ENCODE results near the gene RANBP3. TPM values are rescaled to one million over a fixed set of nuclear protein-coding genes. Genes with fewer than 3 reads are reported as not detected.

RANBP3 gene
- total RNA-seq, 1 donor from 2014 or later: 105 TPM

DNA sequence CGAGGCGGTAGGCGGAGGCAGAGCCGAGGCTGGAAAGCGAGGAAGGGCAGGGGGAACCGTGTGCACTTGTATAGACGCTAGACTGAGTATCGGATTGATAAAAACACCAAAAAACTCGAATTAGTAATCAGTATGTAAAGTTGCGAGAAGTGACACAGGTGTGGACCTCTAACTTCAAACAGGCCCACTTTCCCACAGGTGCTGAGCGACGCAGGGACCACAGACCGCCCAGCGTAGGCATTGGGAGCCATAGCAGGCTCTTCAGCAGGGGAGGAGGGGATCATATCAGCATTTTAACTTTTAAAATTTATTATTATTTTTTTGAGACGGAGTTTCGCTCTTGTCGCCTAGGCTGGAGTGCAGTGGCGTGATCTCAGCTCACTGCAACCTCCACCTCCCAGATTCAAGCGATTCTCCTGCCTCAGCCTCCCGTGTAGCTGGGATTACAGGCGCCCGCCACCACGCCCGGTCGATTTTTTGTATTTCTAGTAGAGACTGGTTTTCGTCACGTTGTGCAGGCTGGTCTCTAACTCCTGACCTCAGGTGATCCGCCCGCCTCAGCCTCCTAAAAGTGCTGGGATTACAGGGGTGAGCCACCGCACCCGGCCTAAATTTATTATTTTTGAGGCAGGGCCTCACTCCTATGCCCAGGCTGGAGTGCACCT lies 72.7 kb downstream of the RANBP3 start:
- H3K27ac Mint-ChIP-seq: peak overlapping the region; percentile 72
- H3K27me3 Mint-ChIP-seq: no peaks in the 10 kb centered on the region
- peaks cover 14% of the 10 kb centered on the region for H3K36me3 Mint-ChIP-seq (ENCODE audit: low read depth)
- H3K4me3 Mint-ChIP-seq: peak overlapping the region; percentile 91
- no peak for DNase-seq
- no peaks in the 10 kb centered on the region for H3K9me3 Mint-ChIP-seq
- intact Hi-C loops (cut with micrococcal nuclease): loop anchor here (2.0 to 10.0 kb wide), 2 partner anchors 180 to 282 kb away; partner anchors contain the start of genes CATSPERD, LONP1, SAFB and SAFB2
- peaks cover 26% of the 10 kb centered on the region for H3K4me1 Mint-ChIP-seq

DNA sequence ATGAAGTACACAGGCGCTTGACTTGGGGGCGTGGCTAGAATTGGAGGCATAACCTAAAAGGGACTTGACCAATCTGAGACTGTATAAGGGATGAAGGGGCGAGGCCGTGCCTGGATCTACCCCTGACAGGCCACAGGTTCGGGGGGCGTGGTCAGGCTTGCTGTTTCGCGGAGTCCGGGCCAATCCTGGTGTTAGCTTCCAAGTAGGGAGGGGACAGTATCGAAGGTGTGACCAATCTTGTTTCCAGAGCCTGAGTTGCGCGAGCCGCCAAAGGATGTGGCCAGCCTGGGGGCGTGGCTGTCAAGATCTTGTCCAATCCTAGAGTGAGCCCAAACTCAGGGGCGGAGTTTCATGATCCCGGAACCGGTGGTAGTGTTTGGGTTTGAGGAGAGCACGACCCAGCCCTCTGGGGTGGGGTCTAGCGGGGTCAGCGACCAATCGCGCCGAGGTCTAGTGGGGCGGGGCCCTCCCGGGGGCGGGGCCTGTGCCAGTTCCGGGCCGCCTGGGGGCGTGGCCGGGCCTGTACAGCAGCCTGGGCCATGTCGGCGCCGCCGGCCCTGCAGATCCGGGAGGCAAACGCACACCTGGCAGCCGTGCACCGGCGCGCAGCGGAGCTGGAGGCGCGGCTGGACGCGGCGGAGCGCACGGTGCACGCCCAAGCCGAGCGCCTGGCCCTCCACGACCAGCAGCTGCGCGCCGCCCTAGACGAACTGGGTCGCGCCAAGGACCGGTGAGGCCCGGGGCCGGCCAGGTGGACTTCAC lies 73.4 kb downstream of the RANBP3 start, which contains the start of gene VMAC:
VMAC (plus strand) TSS at position 521 of the 762 bp plus-strand sequence; CDS start at position 540, 19 bp downstream.
- Mint-ChIP-seq H3K4me1 (peaks cover 29% of the 10 kb centered on the region), H3K27me3 (no peaks in the 10 kb centered on the region), H3K27ac (peak within 1 kb of the TSS; percentile 99), H3K36me3 (ENCODE audit: low read depth) (peaks cover 17% of the 10 kb centered on the region), H3K9me3 (no peaks in the 10 kb centered on the region), H3K4me3 (peak within 1 kb of the TSS; percentile 91)
- DNase-seq: peak; percentile 100
- intact Hi-C loops (cut with micrococcal nuclease): loop anchor here (1.0 to 10.0 kb wide), 7 partner anchors 48 to 282 kb away; partner anchors contain the start of genes CATSPERD, LONP1, RANBP3 and RPL36

DNA sequence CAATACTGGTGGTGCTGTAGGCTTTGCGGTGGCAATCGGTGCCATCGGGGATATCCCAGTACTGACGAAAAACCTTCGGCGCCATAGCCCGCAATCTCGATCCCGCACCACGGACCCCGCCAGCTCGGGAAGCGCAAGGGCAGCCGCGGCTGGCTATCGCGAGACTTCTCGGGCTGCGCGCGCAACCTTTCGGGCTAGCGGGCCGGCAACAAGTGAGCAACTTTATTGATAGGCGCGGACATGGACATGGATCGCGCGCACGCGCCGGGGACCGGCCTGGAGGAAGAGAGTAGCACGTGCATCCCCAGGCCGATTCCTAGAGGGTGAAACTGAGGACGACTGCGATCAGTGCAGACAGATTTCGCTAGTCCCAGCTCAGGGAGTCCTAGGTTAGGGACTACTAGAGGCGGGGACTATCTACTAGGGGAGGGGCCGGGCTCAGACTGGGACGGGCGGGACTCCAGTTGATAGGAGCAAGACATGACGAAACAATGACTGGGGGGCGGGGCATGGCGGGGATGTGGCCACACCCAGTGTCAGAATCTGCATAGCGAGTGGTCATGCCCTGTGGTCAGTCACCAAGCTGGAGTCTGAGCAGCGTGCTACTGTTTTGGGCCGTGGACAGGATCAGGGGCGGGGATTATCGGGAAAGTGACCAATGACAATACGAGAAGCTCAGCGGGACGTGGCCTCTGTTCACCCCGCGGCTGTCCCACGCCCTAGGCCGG lies 74.2 kb downstream of the RANBP3 start, which contains the start of gene NDUFA11:
NDUFA11 (minus strand) TSS at position 167 of the 728 bp plus-strand sequence; CDS start at position 85, 82 bp downstream.
- H3K9me3 Mint-ChIP-seq: no peaks in the 10 kb centered on the region
- peaks cover 29% of the 10 kb centered on the region for H3K4me1 Mint-ChIP-seq
- peak; percentile 99 for DNase-seq
- H3K36me3 Mint-ChIP-seq (ENCODE audit: low read depth): peaks cover 17% of the 10 kb centered on the region
- intact Hi-C loops (cut with micrococcal nuclease): loop anchor here (1.0 to 10.0 kb wide), 7 partner anchors 49 to 281 kb away; partner anchors contain the start of genes CATSPERD, LONP1, RANBP3 and RPL36
- no peaks in the 10 kb centered on the region for H3K27me3 Mint-ChIP-seq
- peak within 1 kb of the TSS; percentile 91 for H3K4me3 Mint-ChIP-seq
- peak within 1 kb of the TSS; percentile 99 for H3K27ac Mint-ChIP-seq

DNA sequence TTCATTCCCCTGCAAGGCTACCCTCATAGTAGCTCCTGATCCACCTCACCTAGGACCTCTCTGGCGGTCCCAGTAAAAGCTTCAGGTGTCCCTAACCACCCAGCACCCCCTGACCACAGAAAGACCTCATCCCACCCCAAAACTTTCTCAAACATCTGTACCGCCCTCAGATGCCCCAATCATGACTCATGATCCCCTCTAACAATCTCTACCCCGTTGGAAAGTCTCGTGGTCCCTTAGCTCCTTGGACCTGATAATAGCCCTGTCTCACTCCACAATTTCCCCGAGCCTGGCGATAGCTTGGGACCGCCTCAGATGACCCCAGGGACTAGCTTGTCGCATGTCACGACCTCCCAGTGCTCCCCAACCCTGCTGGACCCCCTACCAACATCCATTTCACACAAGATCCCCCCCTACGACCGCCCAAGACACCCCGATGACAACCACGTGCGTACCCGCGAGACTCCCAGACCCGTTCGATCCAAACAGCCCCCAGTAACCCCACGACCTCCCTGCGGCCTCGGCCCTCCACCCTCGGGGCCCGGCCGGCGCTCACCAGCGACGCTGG lies 74.8 kb downstream of the RANBP3 start:
- Mint-ChIP-seq H3K27me3 (no peaks in the 10 kb centered on the region), H3K27ac (peak overlapping the region; percentile 99), H3K9me3 (no peaks in the 10 kb centered on the region), H3K36me3 (ENCODE audit: low read depth) (peaks cover 17% of the 10 kb centered on the region), H3K4me1 (peaks cover 29% of the 10 kb centered on the region), H3K4me3 (peak overlapping the region; percentile 91)
- no peak for DNase-seq
- intact Hi-C loops (cut with micrococcal nuclease): loop anchor here (5.0 to 10.0 kb wide), 3 partner anchors 49 to 178 kb away; partner anchors contain the start of genes CATSPERD and LONP1

DNA sequence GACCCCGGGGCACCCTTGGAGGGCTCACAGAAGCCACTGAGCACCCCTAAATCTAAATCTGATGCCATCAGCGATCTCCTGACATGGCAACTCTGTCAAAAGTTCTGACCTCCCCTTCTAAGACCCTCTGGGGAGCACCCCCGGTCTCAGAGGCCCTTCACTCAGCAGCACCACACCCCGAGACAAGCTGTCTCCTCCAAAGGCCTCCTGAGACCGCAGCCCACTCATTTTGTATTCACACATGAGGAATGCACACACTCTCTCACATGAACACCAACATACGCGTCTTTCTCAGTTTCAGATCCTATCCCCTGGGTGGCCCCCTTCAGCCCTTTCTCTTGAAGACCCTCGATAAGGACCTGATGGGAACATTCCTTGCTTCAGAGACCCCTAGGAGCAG lies 77.0 kb downstream of the RANBP3 start:
- Mint-ChIP-seq H3K27ac (peak overlapping the region; percentile 32), H3K27me3 (no peaks in the 10 kb centered on the region), H3K9me3 (no peaks in the 10 kb centered on the region), H3K4me3 (no peak overlapping the region), H3K4me1 (peaks cover 13% of the 10 kb centered on the region), H3K36me3 (ENCODE audit: low read depth) (peaks cover 13% of the 10 kb centered on the region)
- DNase-seq: no peak
- intact Hi-C loops (cut with micrococcal nuclease): loop anchor here (5.0 to 10.0 kb wide), 3 partner anchors 51 to 176 kb away; partner anchors contain the start of genes CATSPERD and LONP1

DNA sequence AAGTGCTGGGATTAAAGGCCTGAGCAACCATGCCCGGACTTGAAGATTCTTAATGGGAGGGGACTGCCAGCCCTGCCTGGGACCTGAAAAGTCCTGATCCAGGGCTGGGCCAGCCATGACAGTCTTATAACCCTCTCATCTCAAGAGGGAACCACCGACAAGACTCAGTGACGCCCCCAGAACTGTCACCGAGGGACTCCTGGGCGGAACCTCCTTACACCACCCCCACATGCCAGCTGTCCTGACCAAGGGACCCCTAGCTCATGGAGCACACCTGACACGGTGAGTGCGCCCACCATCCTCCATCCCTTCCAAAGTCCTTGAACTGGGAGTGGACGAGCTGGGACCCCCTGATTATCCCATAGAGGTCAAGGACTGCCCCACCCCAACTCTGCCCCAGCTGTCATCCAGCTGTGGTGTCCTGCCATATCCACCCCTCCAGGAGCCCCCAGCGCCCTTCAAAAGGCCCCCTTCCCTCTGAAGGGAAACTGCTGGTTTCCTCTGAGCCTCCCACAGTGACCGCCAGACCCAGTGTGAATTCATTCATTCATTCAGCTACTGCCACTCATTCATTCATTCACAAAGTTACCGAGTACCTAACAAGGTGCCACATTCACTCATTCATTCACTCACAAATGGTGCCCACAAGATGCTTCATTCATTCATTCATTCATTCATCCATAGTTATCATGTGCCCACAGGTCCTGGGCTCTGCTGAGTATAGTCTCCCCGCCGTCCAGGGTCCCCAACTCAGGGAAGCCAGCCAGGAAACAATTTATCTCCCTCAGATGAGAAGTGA lies 78.0 kb downstream of the RANBP3 start:
- Mint-ChIP-seq H3K9me3 (no peaks in the 10 kb centered on the region), H3K36me3 (ENCODE audit: low read depth) (peaks cover 15% of the 10 kb centered on the region), H3K4me1 (peaks cover 11% of the 10 kb centered on the region), H3K4me3 (no peak overlapping the region), H3K27ac (no peak overlapping the region), H3K27me3 (no peaks in the 10 kb centered on the region)
- intact Hi-C loops (cut with micrococcal nuclease): loop anchor here (5.0 to 10.0 kb wide), 3 partner anchors 52 to 175 kb away; partner anchors contain the start of genes CATSPERD and LONP1
- no peak for DNase-seq

DNA sequence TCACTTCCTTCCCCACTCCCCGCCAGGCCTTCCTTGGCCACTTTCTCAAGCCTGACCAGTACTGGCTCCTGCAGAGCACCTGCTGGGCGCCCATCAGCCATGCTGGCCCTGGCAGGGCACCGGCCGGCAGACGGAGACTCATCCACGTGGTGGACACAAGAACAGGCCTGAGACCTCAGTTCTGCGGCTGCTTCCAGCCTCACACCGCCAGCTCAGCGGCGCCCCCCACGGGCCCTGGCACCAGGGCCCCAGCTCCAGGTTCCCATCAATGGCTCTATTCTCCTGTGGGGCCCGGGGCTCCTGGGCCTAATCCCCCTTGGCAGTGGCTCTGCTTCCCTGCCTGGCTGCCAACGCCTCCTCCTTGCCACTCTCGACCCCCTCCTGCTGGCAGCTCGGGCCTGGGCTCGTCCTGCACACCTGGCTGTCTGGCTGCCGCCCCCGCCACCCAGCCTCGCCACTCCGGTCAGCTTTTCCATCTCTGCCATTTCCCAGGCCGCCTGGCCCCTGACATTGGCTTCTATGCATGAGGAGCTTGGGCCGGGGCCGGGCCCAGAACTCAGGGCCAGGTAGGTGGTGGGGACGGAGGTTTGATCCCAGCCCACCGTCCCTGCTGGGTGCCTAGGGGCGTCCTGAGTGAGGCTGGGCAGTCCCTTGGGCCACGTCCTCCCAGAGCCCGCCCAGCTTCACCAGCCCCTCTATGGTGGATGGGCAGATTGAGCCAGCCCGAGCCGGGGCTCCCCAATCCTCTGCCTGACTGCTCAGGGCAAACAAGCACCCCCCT lies 80.6 kb downstream of the RANBP3 start:
- intact Hi-C loops (cut with micrococcal nuclease): no loop called here
- Mint-ChIP-seq H3K27ac (no peak overlapping the region), H3K9me3 (no peaks in the 10 kb centered on the region), H3K27me3 (no peaks in the 10 kb centered on the region), H3K4me3 (no peak overlapping the region), H3K36me3 (ENCODE audit: low read depth) (peaks cover 10% of the 10 kb centered on the region), H3K4me1 (peaks cover 8% of the 10 kb centered on the region)
- no peak for DNase-seq

DNA sequence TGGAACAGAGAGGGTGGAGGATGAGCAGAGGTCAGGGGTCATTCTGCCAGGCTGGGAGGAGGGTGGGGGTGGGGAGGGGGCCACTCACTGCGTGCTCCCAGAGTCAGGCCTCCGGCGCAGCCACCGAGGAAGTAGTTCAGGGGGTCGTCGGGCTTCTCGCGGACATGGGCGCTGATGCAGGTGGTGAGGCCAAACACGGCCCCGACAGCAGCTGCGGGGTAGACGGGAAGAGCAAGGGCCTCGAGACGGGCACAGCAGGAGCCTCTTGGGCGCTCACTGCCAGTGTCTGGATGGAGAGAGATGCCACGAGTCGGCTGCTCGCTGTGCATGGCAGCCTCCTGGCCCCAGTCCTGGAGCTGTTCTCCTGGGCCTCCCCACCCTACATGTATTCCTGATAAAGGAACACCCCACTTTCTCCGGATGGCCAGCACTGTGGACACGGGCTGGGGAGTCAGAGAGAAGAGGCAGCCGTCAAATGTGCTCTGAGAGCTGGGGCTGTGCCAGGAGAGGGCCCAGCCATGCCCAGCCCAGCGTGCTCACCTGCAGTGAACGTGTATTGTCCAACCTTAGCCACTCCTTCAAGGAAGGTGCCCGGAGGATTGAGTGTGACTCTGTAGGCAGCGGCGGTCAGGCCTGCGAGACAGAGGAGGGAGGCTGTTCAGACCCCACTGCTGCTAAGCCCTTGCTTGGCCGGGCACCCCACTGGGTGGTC lies 81.4 kb downstream of the RANBP3 start:
- Mint-ChIP-seq H3K4me3 (no peak overlapping the region), H3K36me3 (ENCODE audit: low read depth) (peaks cover 10% of the 10 kb centered on the region), H3K27me3 (no peaks in the 10 kb centered on the region), H3K9me3 (no peaks in the 10 kb centered on the region), H3K27ac (no peak overlapping the region), H3K4me1 (peaks cover 8% of the 10 kb centered on the region)
- no peak for DNase-seq
- intact Hi-C loops (cut with micrococcal nuclease): no loop called here

DNA sequence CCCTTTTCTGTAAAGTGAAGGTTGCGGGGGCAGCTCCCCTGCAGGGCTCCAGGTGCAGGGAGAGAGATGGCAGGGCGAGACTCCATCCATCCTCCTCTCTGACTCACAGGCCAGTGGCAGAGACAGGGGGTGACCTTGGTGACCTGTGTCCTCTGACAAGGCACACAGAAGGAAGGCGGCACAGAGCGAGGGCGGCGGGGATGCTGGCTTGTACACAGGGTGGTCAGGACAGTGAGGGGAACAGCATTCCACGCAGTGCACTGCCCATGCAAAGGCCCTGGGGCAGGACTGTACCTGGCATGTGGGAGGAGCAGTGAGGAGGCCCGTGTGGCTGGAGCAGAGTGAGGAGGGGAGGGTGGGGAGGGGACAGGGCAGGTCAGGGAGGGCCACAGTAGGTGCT lies 82.0 kb downstream of the RANBP3 start:
- no peaks in the 10 kb centered on the region for H3K27me3 Mint-ChIP-seq
- H3K27ac Mint-ChIP-seq: no peak overlapping the region
- peaks cover 8% of the 10 kb centered on the region for H3K36me3 Mint-ChIP-seq (ENCODE audit: low read depth)

DNA sequence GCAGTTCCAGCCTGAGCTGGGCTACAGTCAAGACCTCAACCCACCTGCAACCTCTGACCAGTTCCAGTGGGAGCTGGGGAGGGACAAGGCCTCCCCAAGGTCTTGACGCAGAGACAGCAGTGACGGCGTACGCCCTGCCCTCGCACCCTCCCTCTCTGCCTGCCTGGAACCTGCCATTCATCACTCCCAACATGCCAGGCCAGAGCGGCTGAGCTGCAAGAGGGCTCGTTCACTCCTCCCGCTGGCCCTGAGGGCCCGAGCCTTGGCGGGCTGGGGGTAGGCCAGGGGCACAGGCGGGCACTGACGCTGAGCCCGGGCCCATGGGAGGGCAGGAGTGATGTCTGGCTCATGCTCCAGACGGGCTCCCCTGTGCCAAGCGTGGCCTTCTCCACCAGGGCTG lies 82.5 kb downstream of the RANBP3 start:
- Mint-ChIP-seq H3K9me3 (no peaks in the 10 kb centered on the region), H3K27me3 (no peaks in the 10 kb centered on the region)

More for the DNA sequence above, 82.0 kb downstream of the RANBP3 start:
- H3K9me3 Mint-ChIP-seq: no peaks in the 10 kb centered on the region
- H3K4me1 Mint-ChIP-seq: peaks cover 5% of the 10 kb centered on the region
- intact Hi-C loops (cut with micrococcal nuclease): no loop called here
- H3K4me3 Mint-ChIP-seq: no peak overlapping the region
- no peak for DNase-seq

DNA sequence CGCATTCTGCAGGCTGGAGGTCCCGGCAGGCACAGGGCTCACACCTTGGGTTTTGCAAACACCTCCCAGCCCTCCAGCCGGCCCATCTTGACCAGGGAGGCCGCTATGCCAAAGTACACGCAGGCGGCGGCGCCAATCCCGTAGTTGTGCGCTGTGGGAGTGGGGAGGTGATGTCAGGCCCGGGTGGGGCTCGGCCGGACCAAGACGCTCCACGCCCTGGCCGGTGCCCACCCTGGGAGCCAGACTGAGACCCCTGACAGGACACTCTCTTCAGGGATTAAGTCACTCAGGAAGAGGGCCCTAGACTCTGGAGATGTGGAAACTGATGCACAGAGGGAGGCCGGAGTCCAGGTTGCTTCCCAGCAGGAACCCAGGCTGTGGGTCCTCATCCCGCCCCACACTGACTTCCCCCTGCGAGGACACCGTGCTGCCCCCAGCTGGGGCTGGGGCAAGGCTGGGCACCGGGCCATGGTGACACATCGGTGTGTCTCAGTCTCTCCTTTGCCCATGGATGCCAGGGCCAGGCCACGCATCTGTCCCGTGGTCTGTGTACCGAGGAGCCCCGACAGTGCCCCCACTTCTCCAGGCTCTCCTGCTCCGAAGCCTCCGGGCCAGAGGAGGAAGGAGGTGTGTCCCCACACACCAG lies 83.1 kb downstream of the RANBP3 start:
- no peak for DNase-seq
- H3K4me3 Mint-ChIP-seq: no peak overlapping the region
- H3K36me3 Mint-ChIP-seq (ENCODE audit: low read depth): peaks cover 3% of the 10 kb centered on the region
- no peaks in the 10 kb centered on the region for H3K9me3 Mint-ChIP-seq
- H3K4me1 Mint-ChIP-seq: no peaks in the 10 kb centered on the region
- no peak overlapping the region for H3K27ac Mint-ChIP-seq
- H3K27me3 Mint-ChIP-seq: peaks cover under 1% of the 10 kb centered on the region
- intact Hi-C loops (cut with micrococcal nuclease): no loop called here

More for the DNA sequence above, 82.5 kb downstream of the RANBP3 start:
- no peak for DNase-seq
- H3K27ac Mint-ChIP-seq: no peak overlapping the region
- H3K4me1 Mint-ChIP-seq: peaks cover 4% of the 10 kb centered on the region
- H3K36me3 Mint-ChIP-seq (ENCODE audit: low read depth): peaks cover 8% of the 10 kb centered on the region
- intact Hi-C loops (cut with micrococcal nuclease): no loop called here
- no peak overlapping the region for H3K4me3 Mint-ChIP-seq

Data from activated CD4-positive, alpha-beta T cell treated with anti-CD3 and anti-CD28 coated beads, Interleukin-2, amount 10 ng/mL, durations not matched to agents 24 days and 14 days (primary cell).